GM20000 (cell line): ENCODE results near the gene GARIN3.
A peak's percentile ranks its signal among the peaks of the same experiment; 100 is the strongest.

ENCODE experiments used
- DNase-seq: peaks from one replicate; pipeline ENCODE4 v3.0.0; 2012; ENCODE audit warnings: low spot score
- CTCF ChIP-seq: IDR thresholded peaks from 2 replicates; pipeline ENCODE4 v1.5.1; 2012; ENCODE audit warnings: mild to moderate bottlenecking, control low read depth; ENCODE audit errors: extremely low read depth, missing control alignments

GARIN3 gene

GRCh38 chr5:157182143-157182757 is 16.2 kb upstream of the GARIN3 start:
- no peak for DNase-seq
- no peak for TF ChIP-seq CTCF

GRCh38 chr5:157180374-157181264 is 14.6 kb upstream of the GARIN3 start, which contains the start of gene ITK:
TSS of gene ITK (plus strand) at chr5:157180840. CDS start at chr5:157180978, 138 bp downstream.
- no peak for TF ChIP-seq CTCF
- DNase-seq = no peak

GRCh38 chr5:157178966-157179365 is 12.9 kb upstream of the GARIN3 start:
- DNase-seq = no peak
- TF ChIP-seq CTCF = no peak

- TF ChIP-seq CTCF = no peak
- DNase-seq = no peak
Observed at GRCh38 chr5:157177953-157178352, 11.9 kb upstream of the GARIN3 start.

- no peak for DNase-seq
- no peak for TF ChIP-seq CTCF
Observed at GRCh38 chr5:157175071-157175612, 9.1 kb upstream of the GARIN3 start.

- TF ChIP-seq CTCF = no peak
- peak; percentile 82 for DNase-seq
Observed at GRCh38 chr5:157172403-157172802, 6.3 kb upstream of the GARIN3 start.

GRCh38 chr5:157168286-157168685 is 2.2 kb upstream of the GARIN3 start:
- TF ChIP-seq CTCF = no peak
- DNase-seq = no peak
